WTC11 (cell line): ENCODE measurements around the gene NHERF2.

Experiments
- CREM ChIP-seq: sonication (generic); formaldehyde crosslinking; IDR thresholded peaks from 2 replicates; pipeline ENCODE4 v1.8.1; 2022; ENCODE audit warnings: mild to moderate bottlenecking, missing genetic modification reagents, moderate library complexity
- CTCF ChIP-seq: fragments of 200-600 bp; IDR thresholded peaks from 2 replicates; pipeline ENCODE4 v1.8.0; 2022; ENCODE audit warnings: antibody characterized with exemption
- FOXK1 ChIP-seq: sonication (generic); formaldehyde crosslinking; IDR thresholded peaks from 2 replicates; pipeline ENCODE4 v1.8.0; 2022; ENCODE audit warnings: mild to moderate bottlenecking, moderate library complexity, missing genetic modification reagents
- FOXP4 ChIP-seq: sonication (generic); formaldehyde crosslinking; IDR thresholded peaks from 2 replicates; pipeline ENCODE4 v1.8.0; 2022; ENCODE audit warnings: mild to moderate bottlenecking, missing genetic modification reagents
- JUN ChIP-seq: sonication (generic); formaldehyde crosslinking; IDR thresholded peaks from 2 replicates; pipeline ENCODE4 v1.8.0; 2023; ENCODE audit warnings: mild to moderate bottlenecking, missing genetic modification reagents
- MAX ChIP-seq: sonication (generic); formaldehyde crosslinking; IDR thresholded peaks from 2 replicates; pipeline ENCODE4 v1.8.0; 2022; ENCODE audit warnings: mild to moderate bottlenecking, missing genetic modification reagents
- PRRX2 ChIP-seq: fragments of 250-450 bp; sonication (Bioruptor Pico); IDR thresholded peaks from 2 replicates; pipeline ENCODE4 v1.8.0; 2021; ENCODE audit warnings: mild to moderate bottlenecking

GRCh38 chr16:1990101-1990350 is 36.7 kb upstream of the NHERF2 start:
- no peak for TF ChIP-seq CTCF
- no peak for TF ChIP-seq FOXP4
- no peak for TF ChIP-seq PRRX2 (CRISPR knock-in tag)
- no peak for TF ChIP-seq FOXK1 (CRISPR knock-in tag)
- no peak for TF ChIP-seq CREM
- TF ChIP-seq MAX (CRISPR knock-in tag): no peak
- no peak for TF ChIP-seq JUN (CRISPR knock-in tag)
